ENCODE data around the gene FBN2.
"Not testable (repeated sequence)": the region's sequence is repeated elsewhere in the genome, so short reads cannot be mapped to it uniquely, and the experiment has no call there.

The FBN2 gene

GRCh38 chr5:128532776-128533175, 5.3 kb downstream of the FBN2 start:
- no peak for FAIRE-seq

- FAIRE-seq: no peak
Observed at GRCh38 chr5:128532127-128532526, 5.9 kb downstream of the FBN2 start.

GRCh38 chr5:128528637-128529255, 9.3 kb downstream of the FBN2 start:
- no peak for FAIRE-seq

- no peak for FAIRE-seq
Observed at GRCh38 chr5:128528126-128528525, 9.9 kb downstream of the FBN2 start.

- no peak for FAIRE-seq
Observed at GRCh38 chr5:128527077-128527476, 11.0 kb downstream of the FBN2 start.

- FAIRE-seq: no peak
Observed at GRCh38 chr5:128522336-128522735, 15.7 kb downstream of the FBN2 start.

- no peak for FAIRE-seq
Observed at GRCh38 chr5:128519827-128520226, 18.2 kb downstream of the FBN2 start.

GRCh38 chr5:128516978-128517377, 21.1 kb downstream of the FBN2 start:
- no peak for FAIRE-seq

GRCh38 chr5:128513806-128514205, 24.2 kb downstream of the FBN2 start:
- FAIRE-seq: no peak

- FAIRE-seq: no peak
Observed at GRCh38 chr5:128512894-128513293, 25.2 kb downstream of the FBN2 start.

- FAIRE-seq: no peak
Observed at GRCh38 chr5:128506643-128507042, 31.4 kb downstream of the FBN2 start.

- not testable (repeated sequence) for FAIRE-seq
Observed at GRCh38 chr5:128503727-128504126, 34.3 kb downstream of the FBN2 start.

- no peak for FAIRE-seq
Observed at GRCh38 chr5:128498844-128499455, 39.1 kb downstream of the FBN2 start.

- FAIRE-seq: no peak
Observed at GRCh38 chr5:128494516-128494915, 43.5 kb downstream of the FBN2 start.

- FAIRE-seq: no peak
Observed at GRCh38 chr5:128493657-128494329, 44.3 kb downstream of the FBN2 start.

- no peak for FAIRE-seq
Observed at GRCh38 chr5:128491291-128491690, 46.8 kb downstream of the FBN2 start.

- no peak for FAIRE-seq
Observed at GRCh38 chr5:128490761-128491160, 47.3 kb downstream of the FBN2 start.

GRCh38 chr5:128487041-128487440, 51.0 kb downstream of the FBN2 start:
- FAIRE-seq: no peak

GRCh38 chr5:128483738-128484137, 54.3 kb downstream of the FBN2 start:
- FAIRE-seq: no peak

GRCh38 chr5:128480906-128481633, 57.0 kb downstream of the FBN2 start:
- FAIRE-seq: no peak

- FAIRE-seq: no peak
Observed at GRCh38 chr5:128480158-128480557, 57.9 kb downstream of the FBN2 start.

- FAIRE-seq: no peak
Observed at GRCh38 chr5:128478386-128479368, 59.4 kb downstream of the FBN2 start.

Measured in TTC549 (cell line).